Measurements from ENCODE around the gene DOK7. TPM values are rescaled to one million over a fixed set of nuclear protein-coding genes. Genes with fewer than 3 reads are reported as not detected.

Gene DOK7
- total RNA-seq, 2 experiments from 2014 or later = not detected

DNA sequence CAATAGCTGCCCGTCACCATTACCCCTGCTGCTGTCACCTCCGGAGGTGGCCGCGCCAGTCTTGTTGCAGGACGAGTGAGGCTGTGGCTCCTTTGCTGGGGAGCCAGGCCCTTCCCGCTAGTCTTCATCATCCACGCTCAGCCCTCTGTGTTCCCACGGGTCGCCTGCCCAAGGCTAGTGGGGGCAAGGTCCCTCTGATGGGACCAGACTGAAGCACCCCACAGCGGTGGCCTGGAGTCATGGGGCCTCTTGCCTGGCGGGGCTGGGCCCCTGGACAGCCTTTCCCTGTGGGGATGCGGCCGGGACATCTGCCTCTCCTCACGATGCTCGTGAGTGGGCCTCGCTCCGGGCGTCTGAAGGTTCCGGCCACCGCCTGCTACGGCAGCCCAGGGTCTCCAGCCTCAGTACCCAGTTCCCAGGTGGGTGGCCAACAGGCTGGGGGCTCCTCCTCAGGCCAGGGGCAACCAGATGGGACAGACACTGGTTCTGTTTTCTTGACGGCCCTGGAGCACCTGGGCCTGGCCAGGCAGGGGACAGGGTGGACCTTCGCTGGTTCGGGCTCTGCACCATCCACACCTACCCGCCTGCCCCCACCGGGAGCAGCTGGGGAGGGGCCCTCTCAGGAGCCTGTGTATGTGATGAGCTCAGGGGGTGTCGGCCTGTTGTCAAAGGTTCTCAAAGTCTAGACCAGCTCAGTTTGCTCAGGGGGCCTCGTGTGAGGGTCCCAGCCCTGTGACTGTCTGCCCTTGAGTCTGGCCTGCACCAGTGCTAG is 32.3 kb downstream of the DOK7 start:
- Mint-ChIP-seq H3K27ac (no peak overlapping the region), H3K4me1 (no peaks in the 10 kb centered on the region), H3K36me3 (no peaks in the 10 kb centered on the region), H3K27me3 (peaks cover 4% of the 10 kb centered on the region), H3K9me3 (no peaks in the 10 kb centered on the region), H3K4me3 (no peak overlapping the region)
- ATAC-seq (ENCODE audit: low read depth) (no peak), DNase-seq (no peak)
- POLR2A ChIA-PET = no interaction called here

- H3K4me1 Mint-ChIP-seq = no peaks in the 10 kb centered on the region
- POLR2A ChIA-PET = no interaction called here
- H3K27ac Mint-ChIP-seq = no peak overlapping the region
- no peak overlapping the region for H3K4me3 Mint-ChIP-seq
- H3K36me3 Mint-ChIP-seq = no peaks in the 10 kb centered on the region
- no peak for DNase-seq
- ATAC-seq (ENCODE audit: low read depth) = no peak
- H3K27me3 Mint-ChIP-seq = peaks cover 2% of the 10 kb centered on the region
- no peaks in the 10 kb centered on the region for H3K9me3 Mint-ChIP-seq
Measured at GRCh38 chr4:3496021-3496420, 32.9 kb downstream of the DOK7 start.

DNA sequence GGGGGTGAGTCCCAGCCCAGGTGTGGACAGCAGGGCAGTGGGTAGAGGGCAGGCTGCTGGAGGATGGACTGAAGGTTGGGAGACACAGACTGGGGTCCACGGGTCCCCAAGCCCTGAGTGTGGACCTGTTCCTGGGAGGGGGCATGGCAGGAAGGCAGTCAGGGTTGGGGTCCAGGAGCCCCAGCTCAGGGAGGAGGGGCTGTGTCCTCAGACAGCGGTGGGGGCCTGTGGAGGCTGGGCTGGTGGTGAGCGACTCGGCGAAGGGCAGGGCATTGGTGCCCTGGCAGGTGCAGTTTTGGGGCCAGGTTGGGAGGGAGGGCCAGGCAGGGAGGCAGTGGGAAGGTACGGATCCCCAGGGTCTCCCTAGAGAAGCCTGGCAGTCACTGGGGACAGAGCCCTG is 34.0 kb downstream of the DOK7 start:
- no peak overlapping the region for H3K4me3 Mint-ChIP-seq
- no peak overlapping the region for H3K27ac Mint-ChIP-seq
- POLR2A ChIA-PET = no interaction called here
- no peak for DNase-seq
- no peaks in the 10 kb centered on the region for H3K36me3 Mint-ChIP-seq
- H3K27me3 Mint-ChIP-seq = peaks cover 2% of the 10 kb centered on the region
- no peaks in the 10 kb centered on the region for H3K4me1 Mint-ChIP-seq
- no peaks in the 10 kb centered on the region for H3K9me3 Mint-ChIP-seq
- no peak for ATAC-seq (ENCODE audit: low read depth)

DNA sequence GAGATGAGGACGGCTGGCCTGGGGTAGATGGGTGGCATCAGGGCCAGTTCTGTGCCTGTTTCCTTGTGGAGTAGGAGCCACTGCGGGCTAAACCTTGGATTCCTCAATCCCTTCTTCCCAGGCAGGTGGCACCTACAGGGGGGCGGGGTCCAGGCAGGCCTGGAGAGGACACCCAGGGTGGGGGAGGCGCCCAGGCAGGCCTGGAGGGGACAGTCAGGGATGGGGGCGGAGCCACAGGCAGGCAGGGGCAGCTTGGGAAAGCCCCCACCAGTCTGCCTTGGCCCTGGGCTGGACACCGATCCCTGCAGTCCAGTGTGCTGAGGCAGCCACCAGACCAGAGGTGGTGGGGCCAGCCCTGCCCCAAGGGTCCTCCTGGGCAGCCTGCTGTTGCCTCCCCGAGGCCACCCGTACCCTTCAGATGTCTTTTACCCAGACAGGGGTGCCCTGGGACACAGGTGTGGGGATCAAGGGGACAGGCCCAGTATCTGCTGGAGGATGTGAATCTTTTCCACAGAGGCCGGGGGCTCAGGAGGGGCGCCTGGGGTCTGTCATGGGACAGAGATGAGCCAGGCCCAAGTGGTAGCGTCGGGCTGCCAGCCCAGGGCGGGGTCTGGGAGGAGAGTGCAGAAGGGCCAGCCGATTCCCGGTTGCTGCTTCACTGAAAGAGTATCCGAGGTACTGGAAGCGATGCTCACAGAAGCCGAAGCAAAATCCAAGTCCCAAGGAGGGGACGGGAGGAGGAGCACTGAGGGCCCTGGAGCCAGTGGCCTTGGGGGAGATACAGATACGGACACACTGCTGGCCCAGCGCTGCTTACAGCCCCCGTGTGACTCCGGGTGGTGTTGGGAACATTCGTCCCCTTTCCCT is 34.6 kb downstream of the DOK7 start:
- no peaks in the 10 kb centered on the region for H3K4me1 Mint-ChIP-seq
- H3K27ac Mint-ChIP-seq = no peak overlapping the region
- peaks cover 2% of the 10 kb centered on the region for H3K27me3 Mint-ChIP-seq

GRCh38 chr4:3498407-3498806 is 35.3 kb downstream of the DOK7 start:
- DNase-seq (no peak), ATAC-seq (ENCODE audit: low read depth) (no peak)
- H3K27ac Mint-ChIP-seq = no peak overlapping the region
- POLR2A ChIA-PET = no interaction called here
- no peaks in the 10 kb centered on the region for H3K36me3 Mint-ChIP-seq
- no peak overlapping the region for H3K4me3 Mint-ChIP-seq
- peaks cover 1% of the 10 kb centered on the region for H3K4me1 Mint-ChIP-seq
- H3K9me3 Mint-ChIP-seq = no peaks in the 10 kb centered on the region
- peaks cover 2% of the 10 kb centered on the region for H3K27me3 Mint-ChIP-seq

More for the DNA sequence above, 34.6 kb downstream of the DOK7 start:
- H3K36me3 Mint-ChIP-seq = no peaks in the 10 kb centered on the region
- DNase-seq (no peak), ATAC-seq (ENCODE audit: low read depth) (no peak)
- H3K4me3 Mint-ChIP-seq = no peak overlapping the region
- H3K9me3 Mint-ChIP-seq = no peaks in the 10 kb centered on the region
- POLR2A ChIA-PET = no interaction called here

DNA sequence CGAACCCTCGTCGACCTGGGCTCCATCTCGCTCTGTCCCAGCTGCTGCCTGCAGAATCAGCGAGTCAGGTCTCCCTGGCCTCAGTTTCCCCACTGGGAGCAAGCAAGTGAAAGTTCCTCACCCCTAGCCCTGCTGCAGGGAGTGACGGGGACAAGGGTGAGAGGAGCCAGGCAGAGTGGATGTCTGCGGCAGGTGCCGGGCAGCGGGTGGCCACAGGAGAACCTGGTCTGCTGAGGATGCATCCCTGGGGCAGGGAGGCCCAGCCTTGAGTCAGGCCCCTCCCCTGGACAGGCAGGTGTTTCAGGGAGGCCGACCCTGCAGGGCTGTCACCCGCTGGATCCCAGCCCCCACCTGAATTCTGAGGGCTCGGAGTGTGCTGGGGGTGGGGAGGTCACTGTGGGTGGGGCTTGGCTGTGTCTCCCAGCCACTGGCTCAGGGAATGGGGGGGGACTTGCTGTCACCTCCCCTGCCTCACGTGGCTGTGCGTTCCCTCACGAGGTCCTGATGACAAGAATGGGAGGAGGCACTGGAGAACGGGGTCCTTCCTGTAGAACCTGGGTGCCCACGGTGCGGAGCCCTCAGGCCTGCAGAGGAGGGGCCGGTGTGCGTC is 35.9 kb downstream of the DOK7 start:
- Mint-ChIP-seq H3K4me1 (peaks cover 4% of the 10 kb centered on the region), H3K27ac (no peak overlapping the region), H3K27me3 (peaks cover 2% of the 10 kb centered on the region), H3K9me3 (no peaks in the 10 kb centered on the region), H3K36me3 (no peaks in the 10 kb centered on the region), H3K4me3 (no peak overlapping the region)
- POLR2A ChIA-PET = no interaction called here
- DNase-seq = no peak
- no peak for ATAC-seq (ENCODE audit: low read depth)

GRCh38 chr4:3499710-3500109 is 36.6 kb downstream of the DOK7 start:
- Mint-ChIP-seq H3K27me3 (peaks cover 2% of the 10 kb centered on the region), H3K4me3 (no peak overlapping the region), H3K4me1 (peaks cover 4% of the 10 kb centered on the region), H3K9me3 (no peaks in the 10 kb centered on the region), H3K36me3 (no peaks in the 10 kb centered on the region), H3K27ac (no peak overlapping the region)
- DNase-seq = no peak
- ATAC-seq (ENCODE audit: low read depth) = no peak
- POLR2A ChIA-PET = no interaction called here

GRCh38 chr4:3500111-3500510 is 37.0 kb downstream of the DOK7 start:
- POLR2A ChIA-PET = no interaction called here
- Mint-ChIP-seq H3K4me3 (no peak overlapping the region), H3K9me3 (no peaks in the 10 kb centered on the region), H3K4me1 (peaks cover 4% of the 10 kb centered on the region), H3K27me3 (peaks cover 2% of the 10 kb centered on the region), H3K36me3 (no peaks in the 10 kb centered on the region), H3K27ac (no peak overlapping the region)
- ATAC-seq (ENCODE audit: low read depth) = no peak
- no peak for DNase-seq

DNA sequence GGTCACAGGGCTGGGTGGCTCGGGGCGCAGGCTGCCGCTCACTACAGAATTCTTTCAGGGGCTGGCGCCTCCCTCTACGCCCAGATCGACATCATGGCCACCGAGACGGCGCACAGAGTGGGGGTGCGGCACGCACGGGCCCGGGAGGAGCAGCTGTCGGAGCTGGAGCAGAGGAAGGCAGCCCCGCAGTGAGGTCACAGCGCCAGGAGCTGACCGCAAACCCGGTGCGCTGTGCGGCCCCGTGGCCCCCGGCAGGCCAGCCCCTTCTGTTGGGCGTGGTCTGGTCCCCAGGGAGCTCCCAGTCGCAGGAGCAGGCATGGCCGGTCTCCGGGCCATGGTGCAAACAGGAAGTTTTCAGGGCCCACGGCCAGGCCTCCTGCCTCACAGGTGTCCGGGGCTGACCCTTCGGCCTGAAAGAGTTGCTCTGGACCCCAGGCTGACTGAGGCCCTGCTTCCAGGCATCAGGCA is 37.6 kb downstream of the DOK7 start:
- Mint-ChIP-seq H3K27me3 (peaks cover 2% of the 10 kb centered on the region), H3K9me3 (no peaks in the 10 kb centered on the region), H3K27ac (no peak overlapping the region), H3K4me1 (peaks cover 4% of the 10 kb centered on the region), H3K36me3 (no peaks in the 10 kb centered on the region), H3K4me3 (no peak overlapping the region)
- POLR2A ChIA-PET = no interaction called here
- DNase-seq (no peak), ATAC-seq (ENCODE audit: low read depth) (no peak)

GRCh38 chr4:3501126-3501824 is 38.2 kb downstream of the DOK7 start:
- no peak for DNase-seq
- no peak for ATAC-seq (ENCODE audit: low read depth)
- Mint-ChIP-seq H3K9me3 (no peaks in the 10 kb centered on the region), H3K36me3 (no peaks in the 10 kb centered on the region), H3K27ac (no peak overlapping the region), H3K27me3 (no peaks in the 10 kb centered on the region), H3K4me3 (no peak overlapping the region), H3K4me1 (peaks cover 4% of the 10 kb centered on the region)
- POLR2A ChIA-PET = no interaction called here

- H3K27ac Mint-ChIP-seq = no peak overlapping the region
- H3K4me3 Mint-ChIP-seq = no peak overlapping the region
- POLR2A ChIA-PET = no interaction called here
- no peaks in the 10 kb centered on the region for H3K36me3 Mint-ChIP-seq
- peaks cover 4% of the 10 kb centered on the region for H3K4me1 Mint-ChIP-seq
- DNase-seq = no peak
- H3K27me3 Mint-ChIP-seq = no peaks in the 10 kb centered on the region
- no peak for ATAC-seq (ENCODE audit: low read depth)
- no peaks in the 10 kb centered on the region for H3K9me3 Mint-ChIP-seq
Measured at GRCh38 chr4:3501825-3502425, 38.8 kb downstream of the DOK7 start.

- Mint-ChIP-seq H3K4me3 (no peak overlapping the region), H3K27me3 (no peaks in the 10 kb centered on the region), H3K27ac (no peak overlapping the region), H3K9me3 (no peaks in the 10 kb centered on the region), H3K36me3 (peaks cover 6% of the 10 kb centered on the region), H3K4me1 (peaks cover 4% of the 10 kb centered on the region)
- POLR2A ChIA-PET = no interaction called here
- no peak for DNase-seq
- no peak for ATAC-seq (ENCODE audit: low read depth)
Measured at GRCh38 chr4:3502941-3503936, 40.1 kb downstream of the DOK7 start.
